GM12801 (cell line): ENCODE measurements around the gene SDF2.

Source experiments
- CTCF ChIP-seq: IDR thresholded peaks from one replicate; pipeline ENCODE4 v1.5.1; 2011; ENCODE audit warnings: control low read depth; ENCODE audit not compliant: insufficient read length; ENCODE audit errors: extremely low read depth

SDF2 gene

GRCh38 chr17:28704219-28704858 is 42.6 kb upstream of the SDF2 start:
- TF ChIP-seq CTCF = no peak

- TF ChIP-seq CTCF = no peak
These were observed 42.0 kb upstream of the SDF2 start for GRCh38 chr17:28703552-28704218.

- no peak for TF ChIP-seq CTCF
These were observed 41.0 kb upstream of the SDF2 start for GRCh38 chr17:28702752-28703150.

- TF ChIP-seq CTCF = no peak
These were observed 40.5 kb upstream of the SDF2 start for GRCh38 chr17:28702026-28702751.

GRCh38 chr17:28700830-28701492 is 39.3 kb upstream of the SDF2 start:
- TF ChIP-seq CTCF = no peak

- TF ChIP-seq CTCF = no peak
These were observed 38.6 kb upstream of the SDF2 start for GRCh38 chr17:28700278-28700677.
